Dendritic cell treated with granulocyte-macrophage colony-stimulating factor and Interleukin-4, amounts not matched to agents 40 ng/mL and 50 ng/mL, for 4 days (primary cell): ENCODE results near the gene ALKBH7.

Experiments
- H3K27ac Mint-ChIP-seq: one replicate; pipeline ENCODE4 v1.8.0; 2022; ENCODE audit warnings: mild to moderate bottlenecking, mixed read lengths
- H3K27me3 Mint-ChIP-seq: one replicate; pipeline ENCODE4 v1.8.0; 2022; ENCODE audit warnings: mild to moderate bottlenecking, mixed read lengths
- H3K36me3 Mint-ChIP-seq: one replicate; pipeline ENCODE4 v1.8.0; 2022; ENCODE audit warnings: low read depth, mixed read lengths
- H3K4me1 Mint-ChIP-seq: one replicate; pipeline ENCODE4 v1.8.0; 2022; ENCODE audit warnings: low read depth, mixed read lengths
- H3K4me3 Mint-ChIP-seq: one replicate; pipeline ENCODE4 v1.8.0; 2022; ENCODE audit warnings: mild to moderate bottlenecking, moderate library complexity, mixed read lengths
- H3K9me3 Mint-ChIP-seq: one replicate; pipeline ENCODE4 v1.8.0; 2022; ENCODE audit warnings: mixed read lengths
- intact Hi-C: fragments of 100-400 bp; cut with micrococcal nuclease; formaldehyde crosslinking; loops from one replicate; pipeline ENCODE4 v1.15.0; 2022

Gene ALKBH7

GRCh38 chr19:6375411-6376010, 2.9 kb downstream of the ALKBH7 start, which contains the start of gene PSPN:
PSPN (minus strand) TSS chr19:6375933; CDS start chr19:6375849, 84 bp downstream.
- Mint-ChIP-seq H3K27ac (peak within 1 kb of the TSS; percentile 12), H3K4me3 (no peak within 1 kb of the TSS)

GRCh38 chr19:6376512-6377190, 4.1 kb downstream of the ALKBH7 start:
- no peak overlapping the region for H3K27ac Mint-ChIP-seq
- H3K4me1 Mint-ChIP-seq = peaks cover 14% of the 10 kb centered on the region
- intact Hi-C loops = no loop called here

More at GRCh38 chr19:6375411-6376010, 2.9 kb downstream of the ALKBH7 start, which contains the start of gene PSPN:
- peaks cover 14% of the 10 kb centered on the region for H3K4me1 Mint-ChIP-seq
- peaks cover 10% of the 10 kb centered on the region for H3K9me3 Mint-ChIP-seq
- no peaks in the 10 kb centered on the region for H3K27me3 Mint-ChIP-seq
- H3K36me3 Mint-ChIP-seq = peaks cover 64% of the 10 kb centered on the region
- intact Hi-C loops = no loop called here

GRCh38 chr19:6378041-6378440, 5.4 kb downstream of the ALKBH7 start:
- H3K4me3 Mint-ChIP-seq = no peak overlapping the region
- H3K27me3 Mint-ChIP-seq = no peaks in the 10 kb centered on the region
- H3K36me3 Mint-ChIP-seq = peaks cover 83% of the 10 kb centered on the region
- no peak overlapping the region for H3K27ac Mint-ChIP-seq
- peaks cover 18% of the 10 kb centered on the region for H3K9me3 Mint-ChIP-seq
- peaks cover 8% of the 10 kb centered on the region for H3K4me1 Mint-ChIP-seq
- intact Hi-C loops = no loop called here

More at GRCh38 chr19:6376512-6377190, 4.1 kb downstream of the ALKBH7 start:
- H3K36me3 Mint-ChIP-seq = peaks cover 76% of the 10 kb centered on the region
- no peaks in the 10 kb centered on the region for H3K27me3 Mint-ChIP-seq
- H3K9me3 Mint-ChIP-seq = peaks cover 18% of the 10 kb centered on the region
- H3K4me3 Mint-ChIP-seq = no peak overlapping the region

GRCh38 chr19:6378486-6378885, 5.9 kb downstream of the ALKBH7 start:
- Mint-ChIP-seq H3K4me3 (no peak overlapping the region), H3K9me3 (peaks cover 18% of the 10 kb centered on the region), H3K27ac (no peak overlapping the region), H3K36me3 (peaks cover 88% of the 10 kb centered on the region), H3K27me3 (no peaks in the 10 kb centered on the region), H3K4me1 (peaks cover 6% of the 10 kb centered on the region)
- intact Hi-C loops = no loop called here

- no peak overlapping the region for H3K4me3 Mint-ChIP-seq
- intact Hi-C loops = no loop called here
- no peak overlapping the region for H3K27ac Mint-ChIP-seq
- H3K36me3 Mint-ChIP-seq = peaks cover 86% of the 10 kb centered on the region
- no peaks in the 10 kb centered on the region for H3K4me1 Mint-ChIP-seq
- H3K9me3 Mint-ChIP-seq = peaks cover 18% of the 10 kb centered on the region
- H3K27me3 Mint-ChIP-seq = no peaks in the 10 kb centered on the region
Measured at GRCh38 chr19:6379744-6380143, 7.2 kb downstream of the ALKBH7 start.

GRCh38 chr19:6381030-6381750, 8.6 kb downstream of the ALKBH7 start:
- H3K27me3 Mint-ChIP-seq = no peaks in the 10 kb centered on the region
- peaks cover 18% of the 10 kb centered on the region for H3K9me3 Mint-ChIP-seq
- H3K36me3 Mint-ChIP-seq = peaks cover 86% of the 10 kb centered on the region
- H3K4me3 Mint-ChIP-seq = no peak overlapping the region
- H3K27ac Mint-ChIP-seq = no peak overlapping the region
- no peaks in the 10 kb centered on the region for H3K4me1 Mint-ChIP-seq
- intact Hi-C loops = no loop called here

GRCh38 chr19:6383188-6383587, 10.6 kb downstream of the ALKBH7 start:
- intact Hi-C loops = no loop called here
- H3K36me3 Mint-ChIP-seq = peaks cover 98% of the 10 kb centered on the region
- no peak overlapping the region for H3K27ac Mint-ChIP-seq

GRCh38 chr19:6384381-6384780, 11.8 kb downstream of the ALKBH7 start:
- intact Hi-C loops = no loop called here
- Mint-ChIP-seq H3K4me3 (no peak overlapping the region), H3K27me3 (no peaks in the 10 kb centered on the region), H3K9me3 (peaks cover 18% of the 10 kb centered on the region), H3K36me3 (peaks cover 98% of the 10 kb centered on the region), H3K27ac (no peak overlapping the region), H3K4me1 (peaks cover 6% of the 10 kb centered on the region)

More at GRCh38 chr19:6383188-6383587, 10.6 kb downstream of the ALKBH7 start:
- peaks cover 3% of the 10 kb centered on the region for H3K4me1 Mint-ChIP-seq
- peaks cover 18% of the 10 kb centered on the region for H3K9me3 Mint-ChIP-seq
- H3K4me3 Mint-ChIP-seq = no peak overlapping the region
- H3K27me3 Mint-ChIP-seq = no peaks in the 10 kb centered on the region

GRCh38 chr19:6387372-6387771, 14.8 kb downstream of the ALKBH7 start:
- H3K27me3 Mint-ChIP-seq = no peaks in the 10 kb centered on the region
- intact Hi-C loops = no loop called here
- no peak overlapping the region for H3K27ac Mint-ChIP-seq
- H3K4me1 Mint-ChIP-seq = peaks cover 21% of the 10 kb centered on the region
- H3K9me3 Mint-ChIP-seq = no peaks in the 10 kb centered on the region
- H3K4me3 Mint-ChIP-seq = no peak overlapping the region
- H3K36me3 Mint-ChIP-seq = peaks cover 95% of the 10 kb centered on the region

GRCh38 chr19:6392221-6393073, 19.9 kb downstream of the ALKBH7 start:
- peak overlapping the region; percentile 97 for H3K27ac Mint-ChIP-seq
- peak overlapping the region; percentile 97 for H3K4me3 Mint-ChIP-seq
- H3K9me3 Mint-ChIP-seq = no peaks in the 10 kb centered on the region
- peaks cover 39% of the 10 kb centered on the region for H3K4me1 Mint-ChIP-seq
- no peaks in the 10 kb centered on the region for H3K27me3 Mint-ChIP-seq
- peaks cover 64% of the 10 kb centered on the region for H3K36me3 Mint-ChIP-seq
- intact Hi-C loops = loop anchor here (1.0 to 2.0 kb wide), 2 partner anchors 19 to 32 kb away; partner anchors contain the start of gene KHSRP

GRCh38 chr19:6393074-6393982, 20.7 kb downstream of the ALKBH7 start, which contains the start of gene GTF2F1:
GTF2F1 (minus strand) TSS chr19:6393164; CDS start chr19:6392995, 169 bp downstream.
- H3K27ac Mint-ChIP-seq = peak within 1 kb of the TSS; percentile 97

GRCh38 chr19:6393983-6394412, 21.4 kb downstream of the ALKBH7 start:
- intact Hi-C loops = loop anchor here (1.0 to 2.0 kb wide), 2 partner anchors 21 to 31 kb away; partner anchors contain the start of gene KHSRP
- Mint-ChIP-seq H3K9me3 (no peaks in the 10 kb centered on the region), H3K4me1 (peaks cover 34% of the 10 kb centered on the region), H3K4me3 (peak overlapping the region; percentile 97), H3K27ac (peak overlapping the region; percentile 97), H3K27me3 (no peaks in the 10 kb centered on the region), H3K36me3 (peaks cover 49% of the 10 kb centered on the region)

More at GRCh38 chr19:6393074-6393982, 20.7 kb downstream of the ALKBH7 start, which contains the start of gene GTF2F1:
- peaks cover 56% of the 10 kb centered on the region for H3K36me3 Mint-ChIP-seq
- intact Hi-C loops = loop anchor here (1.0 to 2.0 kb wide), 2 partner anchors 20 to 31 kb away; partner anchors contain the start of gene KHSRP
- H3K4me1 Mint-ChIP-seq = peaks cover 36% of the 10 kb centered on the region
- no peaks in the 10 kb centered on the region for H3K9me3 Mint-ChIP-seq
- peak within 1 kb of the TSS; percentile 97 for H3K4me3 Mint-ChIP-seq
- no peaks in the 10 kb centered on the region for H3K27me3 Mint-ChIP-seq
